Body of pancreas (tissue), 4 donors: Measurements from ENCODE around the gene DEPDC5. TPM values are rescaled to one million over a fixed set of nuclear protein-coding genes. Genes with fewer than 3 reads are reported as not detected.
A peak's percentile ranks its signal among the peaks of the same experiment; 100 is the strongest.

Experiments
- ATAC-seq: fragments of 150-250 bp; one replicate; pipeline ENCODE4 v1.9.1; 2016
- DNase-seq, 4 donors: peaks; one replicate each; pipeline ENCODE4 v3.0.0-alpha.2; 2019
- H3K27ac ChIP-seq, 4 donors: fragments of 200-600 bp; sonication (generic); 1 replicate in 3 of 4; 2 replicates in 1 of 4; pipeline versions ENCODE4 v1.5.1 to v1.6.1; 2016 to 2019; ENCODE audit warnings: mild to moderate bottlenecking in 1 of 4, mixed read lengths in 1 of 4, moderate library complexity in 1 of 4
- H3K27me3 ChIP-seq, 2 donors: fragments of 200-600 bp; sonication (generic); one replicate each; pipeline ENCODE4 v1.6.0; 2016; ENCODE audit warnings: mild to moderate bottlenecking in 1 of 2
- H3K36me3 ChIP-seq, 2 donors: fragments of 200-600 bp; sonication (generic); replicated peaks in 1 of 2; 2 replicates each; pipeline ENCODE4 v1.5.1; 2016; ENCODE audit warnings: low read depth in 2 of 2; ENCODE audit not compliant: insufficient read depth in 1 of 2
- H3K4me1 ChIP-seq: fragments of 200-600 bp; sonication (generic); one replicate; pipeline ENCODE4 v1.6.0; 2016
- H3K4me3 ChIP-seq, 2 donors: fragments of 200-600 bp; sonication (generic); 1 replicate in 1 of 2; 2 replicates in 1 of 2; pipeline ENCODE4 v1.5.1; 2016 to 2019
- H3K9me3 ChIP-seq, 3 donors: fragments of 200-600 bp; sonication (generic); 1 replicate in 2 of 3; 2 replicates in 1 of 3; pipeline ENCODE4 v1.5.1; 2016
- CTCF ChIP-seq, 7 experiments: fragments of 450-650 bp in 4 of 7; fragments of 200-600 bp in 3 of 7; sonication (generic) in 3 of 7; IDR thresholded peaks; one replicate each; pipeline ENCODE4 v1.5.1; 2016 to 2019; ENCODE audit warnings: antibody characterized with exemption in 7 of 7
- POLR2A ChIP-seq, 3 donors: fragments of 450-650 bp; IDR thresholded peaks; one replicate each; pipeline ENCODE4 v1.6.1; 2016; ENCODE audit warnings: antibody characterized with exemption in 3 of 3, mild to moderate bottlenecking in 2 of 3
- WGBS, 2 donors: methylation state at CpG; one replicate each; pipeline ENCODE4 v1.1.5; 2017; 5-methylcytosine and 5-hydroxymethylcytosine counted together
- intact Hi-C: fragments of 100-400 bp; cut with DNase I; formaldehyde crosslinking; loops from one replicate; pipeline ENCODE4 v1.15.1; 2023
- small RNA-seq: library from RNA; depleted of rRNA; stranded (forward); fragments of <200 nt; gene quantifications from one replicate; pipeline ENCODE3, GENCODE V24; 2016
- total RNA-seq, 2 donors: library from RNA; depleted of rRNA; stranded (reverse); fragments of >200 nt; gene quantifications; one replicate each; pipeline ENCODE4 v1.1.0, GENCODE V29; 2016

DEPDC5 gene
- total RNA-seq, 2 donors from 2014 or later = 21.4 to 40.0 TPM

- TF ChIP-seq POLR2A (IDR thresholded peaks at IDR 0.05) (no peak), CTCF (IDR thresholded peaks at IDR 0.05) (no peak)
- H3K4me3 ChIP-seq = no peak overlapping the region
- H3K27me3 ChIP-seq = no peaks in the 10 kb centered on the region
- ATAC-seq (no peak), DNase-seq (no peak)
- peaks cover 48% of the 10 kb centered on the region for H3K4me1 ChIP-seq
- H3K27ac ChIP-seq = peak overlapping the region in 3 of 4 donors; percentile 5 to 22 (median 9)
- intact Hi-C loops = no loop called here
- 75 to 88% methylated on average over 11 of the region's 11 CpGs for WGBS, 2 donors
- H3K9me3 ChIP-seq = no peaks in the 10 kb centered on the region
- peaks cover 9 to 10% of the 10 kb centered on the region in 2 donors for H3K36me3 ChIP-seq
Observed at GRCh38 chr22:31954535-31955523, 201.0 kb downstream of the DEPDC5 start.

- TF ChIP-seq POLR2A (IDR thresholded peaks at IDR 0.05) (no peak), CTCF (IDR thresholded peaks at IDR 0.05) (no peak)
- intact Hi-C loops = no loop called here
- no peak overlapping the region for H3K4me3 ChIP-seq
- H3K27me3 ChIP-seq = no peaks in the 10 kb centered on the region
- ATAC-seq = no peak
- H3K36me3 ChIP-seq = peaks cover 9 to 10% of the 10 kb centered on the region in 2 donors
- no peaks in the 10 kb centered on the region for H3K9me3 ChIP-seq
- WGBS, 2 donors = 90 to 94% methylated on average over 11 to 12 of the region's 12 CpGs
- DNase-seq = no peak
- no peak overlapping the region for H3K27ac ChIP-seq
- peaks cover 39% of the 10 kb centered on the region for H3K4me1 ChIP-seq
Observed at GRCh38 chr22:31956360-31956759, 202.5 kb downstream of the DEPDC5 start.

Small RNAs within 50 kb of the gene (small RNA-seq; reads per million reads assigned to genes)
- not detected for gene RN7SL20P

Other genes with a start within 250 kb of the DEPDC5 start
- gene PISD, start 91.8 kb upstream of the DEPDC5 start, total RNA-seq = 10 to 100 TPM; 22.3 to 31.3 TPM
- 10 to 100 TPM; 11.9 to 28.7 TPM for gene PRR14L, start 3.9 kb upstream of the DEPDC5 start, total RNA-seq
- gene YWHAH, start 190.5 kb downstream of the DEPDC5 start, total RNA-seq = 10 to 100 TPM; 62.6 to 77.8 TPM